Endothelial cell of umbilical vein (primary cell): ENCODE measurements around the gene CTSK. TPM values are rescaled to one million over a fixed set of nuclear protein-coding genes. Genes with fewer than 3 reads are reported as not detected.

Experiments used
- BruUV-seq: library from RNA; stranded (reverse); fragments of 400-500 nt; replicated peaks from 2 replicates; lab custom pipeline; 2021; lab: Mats Ljungman, UMichigan
- CTCF ChIA-PET: fragments of 300-600, 350-600 bp; sonication (Branson Sonifier 250); formaldehyde crosslinking; loops from one replicate; lab custom pipeline; 2021; ENCODE audit warnings: antibody characterized with exemption, inconsistent platforms; lab: Charles Lee
- POLR2A ChIA-PET: fragments of 300-600, 350-600 bp; sonication (Branson Sonifier 250); formaldehyde crosslinking; loops from one replicate; lab custom pipeline; 2021; ENCODE audit warnings: antibody characterized with exemption, inconsistent platforms; lab: Charles Lee
- DNase-seq: peaks from one replicate; pipeline ENCODE4 v3.0.0-alpha.2; 2011; ENCODE audit warnings: low read depth, low spot score
- FAIRE-seq: peaks from 2 replicates; lab custom pipeline; 2011; peaks lifted over from hg19 to GRCh38; lab: Jason Lieb, UNC
- H2AFZ ChIP-seq: 2 replicates; pipeline ENCODE4 v1.6.0; 2012; ENCODE audit warnings: low read depth, low read length, control low read depth, inconsistent platforms
- H3K27ac ChIP-seq: 2 replicates; pipeline ENCODE4 v1.5.1; 2011; ENCODE audit warnings: low read depth, mild to moderate bottlenecking, control low read depth, low read length, moderate library complexity; ENCODE audit not compliant: insufficient read depth
- H3K27me3 ChIP-seq, 2 experiments: 2 replicates each; pipeline versions ENCODE4 v1.6.0 to v1.6.1; 2011; ENCODE audit warnings: low read length in 2 of 2, mixed read lengths in 1 of 2; ENCODE audit not compliant: control insufficient read depth in 2 of 2, insufficient read depth in 2 of 2
- H3K36me3 ChIP-seq, 2 experiments: 2 replicates in 1 of 2; 3 replicates in 1 of 2; pipeline ENCODE4 v1.5.1; 2011; ENCODE audit warnings: low read length in 2 of 2, mild to moderate bottlenecking in 1 of 2, moderate library complexity in 1 of 2; ENCODE audit not compliant: control insufficient read depth in 2 of 2, insufficient read depth in 2 of 2; ENCODE audit errors: extremely low read depth in 1 of 2
- H3K4me1 ChIP-seq: 3 replicates; pipeline ENCODE4 v1.5.1; 2011; ENCODE audit warnings: mild to moderate bottlenecking, low read length; ENCODE audit not compliant: control insufficient read depth, insufficient read depth; ENCODE audit errors: extremely low read depth
- H3K4me2 ChIP-seq: 2 replicates; pipeline ENCODE4 v1.6.1; 2011; ENCODE audit warnings: low read length, control low read depth, mixed read lengths; ENCODE audit not compliant: insufficient read depth
- H3K4me3 ChIP-seq, 3 experiments: fragments of 200-600 bp in 1 of 3; sonication (generic), shearing (Covaris generic) in 1 of 3; replicated peaks in 1 of 3; 2 replicates each; pipeline ENCODE4 v1.5.1; 2011 to 2016; ENCODE audit warnings: control low read depth in 3 of 3, low read length in 3 of 3, mild to moderate bottlenecking in 2 of 3, inconsistent platforms in 1 of 3, low read depth in 1 of 3, moderate library complexity in 1 of 3; ENCODE audit not compliant: insufficient read depth in 1 of 3
- H3K79me2 ChIP-seq: 2 replicates; pipeline ENCODE4 v1.6.0; 2012; ENCODE audit warnings: low read length, inconsistent platforms; ENCODE audit not compliant: control insufficient read depth, insufficient read depth
- H3K9ac ChIP-seq: replicated peaks from 2 replicates; pipeline ENCODE3; 2011; ENCODE audit warnings: low read length, control low read depth; ENCODE audit not compliant: insufficient read depth; ENCODE audit errors: extremely low read depth
- H3K9me1 ChIP-seq: replicated peaks from 3 replicates; pipeline ENCODE4 v1.6.0; 2011; ENCODE audit warnings: mild to moderate bottlenecking, low read length; ENCODE audit not compliant: control insufficient read depth, insufficient read depth; ENCODE audit errors: extremely low read depth
- H3K9me3 ChIP-seq: replicated peaks from 2 replicates; pipeline ENCODE4 v1.5.1; 2012; ENCODE audit warnings: low read length, inconsistent platforms; ENCODE audit not compliant: control insufficient read depth, insufficient read depth
- H4K20me1 ChIP-seq: replicated peaks from 2 replicates; pipeline ENCODE3; 2011; ENCODE audit warnings: mild to moderate bottlenecking, low read length; ENCODE audit not compliant: control insufficient read depth, insufficient read depth; ENCODE audit errors: extremely low read depth
- CTCF ChIP-seq, 2 donors: IDR thresholded peaks; 1 replicate in 1 of 2; 2 replicates in 1 of 2; pipeline ENCODE4 v1.5.1; 2011; ENCODE audit warnings: low read length in 2 of 2, mild to moderate bottlenecking in 2 of 2, moderate library complexity in 2 of 2, control low read depth in 1 of 2, inconsistent platforms in 1 of 2, low read depth in 1 of 2; ENCODE audit not compliant: insufficient read depth in 1 of 2; ENCODE audit errors: extremely low read depth in 1 of 2
- EZH2 ChIP-seq: IDR thresholded peaks from 2 replicates; pipeline ENCODE4 v1.6.1; 2012; ENCODE audit warnings: borderline replicate concordance, low read depth, mild to moderate bottlenecking, moderate library complexity, low read length, inconsistent platforms; ENCODE audit not compliant: severe bottlenecking
- FOS ChIP-seq: IDR thresholded peaks from 2 replicates; pipeline ENCODE4 v1.6.1; 2011; ENCODE audit warnings: mild to moderate bottlenecking, low read length, moderate library complexity, borderline replicate concordance; ENCODE audit not compliant: insufficient read depth
- GATA2 ChIP-seq: IDR thresholded peaks from 2 replicates; pipeline ENCODE4 v1.7.0; 2011; ENCODE audit warnings: low read depth, mild to moderate bottlenecking, moderate library complexity, mixed read lengths, low read length; ENCODE audit not compliant: insufficient read length, insufficient read depth
- JUN ChIP-seq: IDR thresholded peaks from 2 replicates; pipeline ENCODE4 v1.6.1; 2011; ENCODE audit warnings: borderline replicate concordance, low read depth; ENCODE audit not compliant: insufficient read length, insufficient read depth
- MAX ChIP-seq: IDR thresholded peaks from 2 replicates; pipeline ENCODE4 v1.6.1; 2011; ENCODE audit not compliant: insufficient read depth, insufficient read length
- MYC ChIP-seq: IDR thresholded peaks from one replicate; pipeline ENCODE4 v1.6.1; 2011; ENCODE audit warnings: mild to moderate bottlenecking, low read depth, low read length
- POLR2A ChIP-seq: IDR thresholded peaks from 2 replicates; pipeline ENCODE4 v1.6.1; 2012; ENCODE audit warnings: low read depth, mild to moderate bottlenecking, control low read depth, low read length
- POLR2AphosphoS5 ChIP-seq: IDR thresholded peaks from 2 replicates; pipeline ENCODE4 v1.6.1; 2012; ENCODE audit warnings: low read depth, mild to moderate bottlenecking, control low read depth, low read length, moderate library complexity; ENCODE audit not compliant: insufficient read depth
- dilution Hi-C: fragments of 300-500 bp; cut with MboI; formaldehyde crosslinking; loops from one replicate; pipeline ENCODE4 v1.15.0; 2019; ENCODE audit warnings: low sequenced_read_pairs; ENCODE audit not compliant: extremely low pct_ligation_motif_present
- intact Hi-C: fragments of 100-400 bp; cut with micrococcal nuclease; formaldehyde crosslinking; loops from one replicate; pipeline ENCODE4 v1.10.0; 2022
- polyA plus RNA-seq, 4 experiments: library from polyadenylated mRNA; depleted of rRNA in 3 of 4; stranded (reverse) in 3 of 4; unstranded in 1 of 4; fragments of >200 nt; gene quantifications; 2 replicates each; pipeline versions ENCODE4 v1.2.1 to v1.2.3, GENCODE V29; 2011 to 2012; ENCODE audit warnings: missing spikeins in 1 of 4
- total RNA-seq: library from RNA; stranded (reverse); gene quantifications from 2 replicates; pipeline ENCODE4 v1.2.3, GENCODE V29; 2021

CTSK gene
- total and polyA plus RNA-seq, 2 donors (not counting 3 experiments of a cell fraction or from before 2014, with no cell fraction given): 18.5 to 45.6 TPM

- H3K36me3 ChIP-seq: peaks cover 10 to 15% of the 10 kb centered on the region in 2 experiments
- FAIRE-seq: no peak
- dilution Hi-C loops (no loop called here), intact Hi-C loops (loop anchor here (2.0 to 5.0 kb wide), 2 partner anchors 232 to 345 kb away; partner anchors contain the start of gene MCL1)
- no peak overlapping the region for H3K4me3 ChIP-seq
- H3K4me2 ChIP-seq: no peak overlapping the region
- ChIA-PET POLR2A (no interaction called here), CTCF (interaction anchor here (0.9 to 1.7 kb wide), 5 partner anchors 17 to 189 kb away, joined by 3 to 5 read pairs (median 3); no protein-coding TSS in a partner anchor)
- no peak for DNase-seq
- peaks cover 16% of the 10 kb centered on the region for H3K4me1 ChIP-seq
- no peaks in the 10 kb centered on the region for H4K20me1 ChIP-seq
- no peaks in the 10 kb centered on the region for H3K27me3 ChIP-seq
- no peaks in the 10 kb centered on the region for H3K9me3 ChIP-seq
- H3K79me2 ChIP-seq: no peaks in the 10 kb centered on the region
- TF ChIP-seq GATA2 (no peak), POLR2A (no peak), MYC (no peak), EZH2 (no peak), FOS (no peak), CTCF (IDR thresholded peaks at IDR 0.05; ENCODE audit: extremely low read depth in 1 of 2, insufficient read depth in 1 of 2, low read depth in 1 of 2, low read length in 2 of 2) (no peak), POLR2AphosphoS5 (no peak), JUN (no peak), MAX (no peak)
- no peak overlapping the region for H3K9ac ChIP-seq
- H3K9me1 ChIP-seq: no peaks in the 10 kb centered on the region
- H3K27ac ChIP-seq: no peak overlapping the region
- H2AFZ ChIP-seq: no peak overlapping the region
- no TSS peak for BruUV-seq
Observed at GRCh38 chr1:150809651-150810050, 1.6 kb upstream of the CTSK start.
